ENCODE measurements around the gene KIAA0040. TPM values are rescaled to one million over a fixed set of nuclear protein-coding genes. Genes with fewer than 3 reads are reported as not detected.

Gene KIAA0040
- total RNA-seq, 1 donor from 2014 or later, result 69.7 TPM

GRCh38 chr1:175145899-175146528 is 46.6 kb downstream of the KIAA0040 start:
- DNase-seq (ENCODE audit: low spot score), result no peak

GRCh38 chr1:175138579-175138978 is 54.0 kb downstream of the KIAA0040 start:
- DNase-seq (ENCODE audit: low spot score), result no peak

DNA sequence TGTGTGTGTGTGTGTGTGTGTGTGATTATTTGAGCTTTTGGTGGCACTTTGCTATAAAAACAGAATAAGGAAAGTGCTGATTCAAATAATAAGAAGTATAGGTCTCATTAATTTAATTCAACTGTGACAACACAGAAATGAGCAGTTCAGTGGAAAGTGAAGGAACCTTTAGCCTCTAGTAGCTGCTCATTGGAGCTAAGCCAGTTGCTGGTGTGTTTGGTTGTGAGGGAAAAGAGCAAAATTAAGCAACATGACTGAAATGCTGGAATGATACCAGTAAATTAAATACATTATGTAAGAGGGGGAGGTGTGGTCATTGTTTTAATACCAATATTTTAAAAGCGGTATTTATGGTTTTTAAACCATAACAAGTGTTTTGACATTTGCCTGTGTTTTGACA is 55.2 kb downstream of the KIAA0040 start:
- DNase-seq (ENCODE audit: low spot score), result no peak

GRCh38 chr1:175136246-175136645 is 56.3 kb downstream of the KIAA0040 start:
- no peak for DNase-seq (ENCODE audit: low spot score)

GRCh38 chr1:175134500-175134899 is 58.1 kb downstream of the KIAA0040 start:
- no peak for DNase-seq (ENCODE audit: low spot score)

GRCh38 chr1:175133673-175134435 is 58.7 kb downstream of the KIAA0040 start:
- no peak for DNase-seq (ENCODE audit: low spot score)

GRCh38 chr1:175132436-175132835 is 60.1 kb downstream of the KIAA0040 start:
- no peak for DNase-seq (ENCODE audit: low spot score)

- DNase-seq (ENCODE audit: low spot score), result no peak
Observed at GRCh38 chr1:175131095-175131494, 61.5 kb downstream of the KIAA0040 start.

DNA sequence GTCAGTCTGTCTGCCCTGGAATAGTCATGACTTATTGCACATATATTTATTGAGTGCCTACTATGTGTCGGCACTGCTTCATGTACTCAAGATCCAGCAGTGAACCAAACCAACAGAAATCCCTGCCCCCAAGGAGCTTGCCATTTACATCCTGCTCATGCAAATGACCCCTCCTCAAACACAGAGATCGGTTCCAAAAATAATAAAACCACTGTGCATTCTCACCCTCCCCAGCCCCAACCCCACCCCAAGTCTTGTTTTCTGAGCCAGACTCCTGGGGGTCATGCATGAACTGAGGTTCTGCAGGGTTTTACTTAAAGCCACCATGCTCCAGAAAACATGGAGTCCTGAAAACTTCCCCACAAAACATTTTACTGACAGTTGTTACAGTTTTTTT is 61.9 kb downstream of the KIAA0040 start:
- DNase-seq (ENCODE audit: low spot score), result no peak

DNA sequence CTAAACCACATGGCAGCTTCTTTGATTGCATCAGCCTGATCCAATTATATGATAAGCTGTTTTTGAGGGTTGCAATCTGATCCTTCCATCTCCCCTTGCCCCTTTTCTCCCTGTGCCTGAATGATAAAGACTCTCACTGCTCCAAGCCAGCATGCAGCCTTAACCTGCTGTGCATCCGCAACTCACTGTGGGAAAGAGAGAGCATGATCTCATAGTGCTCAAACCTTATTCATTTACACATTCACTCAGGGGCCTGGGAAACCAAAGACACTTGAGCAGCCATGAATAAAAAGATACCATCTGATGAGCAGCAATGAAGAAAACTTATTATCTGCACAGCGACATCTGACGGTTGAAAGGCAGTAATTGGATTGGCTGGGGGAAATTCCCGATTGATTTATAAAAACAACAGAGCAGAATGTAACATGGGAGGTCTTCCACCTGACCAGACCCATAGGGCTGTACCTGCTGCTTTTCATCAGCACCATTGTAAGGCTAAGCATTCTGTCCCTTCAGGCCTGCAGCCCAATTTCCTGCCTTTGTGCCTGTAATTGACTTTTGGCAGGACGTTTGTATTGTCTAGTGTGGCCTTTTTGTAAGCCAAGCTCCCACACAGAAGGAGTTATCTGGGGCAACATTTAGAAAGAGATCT is 62.5 kb downstream of the KIAA0040 start:
- no peak for DNase-seq (ENCODE audit: low spot score)

DNA sequence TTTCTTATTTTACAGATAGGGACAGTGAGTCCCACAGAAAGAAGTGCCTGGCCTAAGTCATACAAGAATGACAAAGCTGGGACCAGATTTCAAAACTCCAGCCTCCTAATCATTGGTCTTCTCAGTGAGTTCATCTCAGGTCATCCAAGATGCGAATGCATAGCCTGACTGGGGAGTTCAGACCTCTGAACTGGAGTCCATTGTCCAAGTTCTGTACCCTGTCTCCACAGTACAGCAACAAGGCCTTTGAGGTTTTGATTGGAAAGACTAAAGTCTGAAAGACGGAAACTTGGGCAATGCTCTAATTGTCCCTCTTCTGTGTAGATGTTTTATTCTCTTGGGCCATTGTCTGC is 63.0 kb downstream of the KIAA0040 start:
- DNase-seq (ENCODE audit: low spot score), result no peak

DNA sequence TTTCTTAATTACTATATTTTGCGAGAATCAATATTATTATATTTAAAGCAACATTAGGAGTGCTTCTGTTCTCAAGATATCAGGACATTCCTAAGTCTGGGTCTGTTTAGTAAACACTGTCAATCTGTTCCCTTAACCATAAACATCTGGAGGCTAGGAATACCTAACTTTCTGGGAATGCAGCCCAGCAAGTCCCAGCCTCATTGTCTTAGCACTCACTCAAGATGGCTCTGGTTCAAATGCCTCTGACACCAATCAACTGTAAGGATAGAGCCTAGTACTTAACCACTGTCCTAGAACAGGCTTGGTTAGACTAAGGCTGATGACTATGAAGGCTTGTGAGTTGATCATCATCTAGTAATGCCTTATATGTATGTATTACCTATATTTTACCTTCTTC is 63.4 kb downstream of the KIAA0040 start:
- DNase-seq (ENCODE audit: low spot score), result no peak

GRCh38 chr1:175128523-175128922 is 64.1 kb downstream of the KIAA0040 start:
- no peak for DNase-seq (ENCODE audit: low spot score)

DNA sequence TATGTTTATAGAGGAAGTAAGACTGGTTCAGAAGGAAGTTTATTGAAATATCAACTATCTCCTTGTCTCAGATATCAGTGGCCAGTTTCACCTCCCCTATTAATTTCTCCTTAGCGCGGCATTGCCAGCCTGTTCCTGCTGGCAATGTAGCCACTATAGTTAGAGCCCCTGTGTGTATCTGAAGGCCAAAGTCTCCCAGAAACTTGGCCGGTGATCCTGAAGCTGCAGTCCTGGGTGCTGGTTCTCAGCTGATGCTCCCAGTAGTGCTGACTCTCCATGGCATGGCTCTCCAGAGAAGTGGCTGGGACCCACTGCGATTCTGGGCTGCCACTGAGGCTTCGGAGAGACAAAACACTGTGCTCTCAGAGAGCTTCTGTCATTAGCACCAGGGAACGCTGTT is 65.0 kb downstream of the KIAA0040 start:
- no peak for DNase-seq (ENCODE audit: low spot score)

- DNase-seq (ENCODE audit: low spot score), result no peak
Observed at GRCh38 chr1:175126347-175126746, 66.2 kb downstream of the KIAA0040 start.

GRCh38 chr1:175124861-175125260 is 67.7 kb downstream of the KIAA0040 start:
- no peak for DNase-seq (ENCODE audit: low spot score)

GRCh38 chr1:175120511-175120910 is 72.1 kb downstream of the KIAA0040 start:
- no peak for DNase-seq (ENCODE audit: low spot score)

GRCh38 chr1:175118375-175119367 is 73.9 kb downstream of the KIAA0040 start:
- no peak for DNase-seq (ENCODE audit: low spot score)

GRCh38 chr1:175116903-175117302 is 75.7 kb downstream of the KIAA0040 start:
- DNase-seq (ENCODE audit: low spot score), result no peak

DNA sequence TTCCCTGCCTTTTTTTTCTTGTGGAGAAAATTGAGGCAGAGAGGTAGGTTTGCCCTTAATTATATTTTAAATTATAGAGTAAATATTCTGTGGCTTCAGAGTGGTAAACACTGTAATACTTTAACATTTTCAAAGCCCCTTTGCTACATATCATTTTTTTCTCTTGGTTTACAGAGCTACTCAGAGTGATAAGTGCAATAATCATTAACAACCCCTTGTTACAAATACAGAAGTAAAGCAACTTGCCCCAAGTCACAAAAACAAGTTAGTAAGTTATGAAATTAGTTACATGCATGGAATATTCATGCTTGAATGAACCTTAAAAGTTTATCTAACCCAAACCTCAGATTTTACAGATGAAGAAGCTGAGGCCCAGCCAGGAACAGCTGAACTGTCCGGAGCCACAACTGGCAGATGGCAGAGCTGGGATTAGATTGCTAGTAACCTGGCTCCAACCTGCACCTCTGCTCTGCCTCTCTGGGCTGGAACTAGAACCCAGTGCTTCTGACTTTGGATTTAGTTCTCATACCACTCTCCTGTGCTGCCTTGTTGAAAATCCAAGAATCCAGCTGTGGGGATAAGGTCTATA is 76.3 kb downstream of the KIAA0040 start:
- no peak for DNase-seq (ENCODE audit: low spot score)

GRCh38 chr1:175114996-175115395 is 77.6 kb downstream of the KIAA0040 start:
- DNase-seq (ENCODE audit: low spot score), result no peak

All from mesenteric fat pad (tissue), 1 donor.